Measurements from ENCODE around the gene RNASEH1.

GRCh38 chr2:3522961-3523421, 35.1 kb downstream of the RNASEH1 start:
- TF ChIP-seq ETS1 (IDR thresholded peaks at IDR 0.05) (no peak), CTCF (conservative IDR thresholded peaks at IDR 0.05; ENCODE audit: low read depth in 2 of 2) (no peak), EZH2phosphoT487 (IDR thresholded peaks at IDR 0.05; ENCODE audit: unreplicated experiment) (no peak)

Measured in GM23338 (cell line).